Gastrocnemius medialis (tissue), 4 donors: ENCODE data around the gene PRAMEF12.

Experiments
- CTCF ChIP-seq, 5 experiments: fragments of 450-650 bp in 3 of 5; fragments of 200-600 bp in 2 of 5; sonication (generic) in 2 of 5; IDR thresholded peaks in 4 of 5; conservative IDR thresholded peaks in 1 of 5; 1 replicate in 4 of 5; 2 replicates in 1 of 5; pipeline ENCODE4 v1.5.1; 2016 to 2019; ENCODE audit warnings: antibody characterized with exemption in 5 of 5, mild to moderate bottlenecking in 3 of 5, moderate library complexity in 3 of 5
- POLR2A ChIP-seq, 2 donors: fragments of 450-650 bp; IDR thresholded peaks; one replicate each; pipeline ENCODE4 v1.6.1; 2017; ENCODE audit warnings: antibody characterized with exemption in 2 of 2, mild to moderate bottlenecking in 2 of 2, moderate library complexity in 2 of 2

GRCh38 chr1:12811409-12811784 lies 37.9 kb downstream of the PRAMEF12 start:
- TF ChIP-seq CTCF (IDR thresholded peaks at IDR 0.05 in 4 of 5, conservative IDR thresholded peaks at IDR 0.05 in 1 of 5), result no peak
- no peak for TF ChIP-seq POLR2A (IDR thresholded peaks at IDR 0.05)
